GM12878 (cell line): ENCODE results near the gene PNPLA8. TPM values are rescaled to one million over a fixed set of nuclear protein-coding genes. Genes with fewer than 3 reads are reported as not detected.

Experiments used
- ATAC-seq: fragments of 200-7000 bp; cut with Tn5 transposase; 3 replicates; pipeline ENCODE4 v1.9.1; 2020; ENCODE audit warnings: mild to moderate bottlenecking, moderate library complexity
- BruUV-seq: library from RNA; stranded (reverse); fragments of 400-500 nt; replicated peaks from 2 replicates; lab custom pipeline; 2021; lab: Mats Ljungman, UMichigan
- CTCF ChIA-PET: fragments of 300-600 bp; sonication (Branson Sonifier 250); formaldehyde crosslinking; extraction: SDS; loops from one replicate; lab custom pipeline; 2021; ENCODE audit warnings: inconsistent platforms; lab: Yijun Ruan, JAX
- POLR2A ChIA-PET: fragments of 350-600 bp; formaldehyde crosslinking; extraction: SDS; loops from one replicate; lab custom pipeline; 2021; ENCODE audit warnings: inconsistent platforms; lab: Charles Lee
- RAD21 ChIA-PET: fragments of 300-600 bp; sonication (Branson Sonifier 250); formaldehyde crosslinking; loops from one replicate; lab custom pipeline; 2023; ENCODE audit warnings: antibody characterized with exemption; ENCODE audit not compliant: unreplicated experiment; lab: Charles Lee
- SMC1A ChIA-PET: fragments of 300-600 bp; sonication (Branson Sonifier 250); formaldehyde crosslinking; loops from one replicate; lab custom pipeline; 2023; ENCODE audit not compliant: unreplicated experiment, uncharacterized antibody; lab: Charles Lee
- DNase-seq: peaks from one replicate; pipeline ENCODE4 v3.0.0-alpha.2; 2011; ENCODE audit warnings: low read depth, low spot score
- FAIRE-seq: peaks from 3 replicates; lab custom pipeline; 2011; peaks lifted over from hg19 to GRCh38; lab: Jason Lieb, UNC
- H2AFZ ChIP-seq: 2 replicates; pipeline ENCODE4 v1.6.0; 2011; ENCODE audit warnings: low read depth, low read length, control low read depth; ENCODE audit not compliant: control insufficient read depth
- H3K27ac ChIP-seq: 2 replicates; pipeline ENCODE4 v1.5.1; 2011; ENCODE audit warnings: control low read depth; ENCODE audit not compliant: control insufficient read depth, insufficient read depth
- H3K27me3 ChIP-seq, 2 experiments: replicated peaks in 1 of 2; 2 replicates each; pipeline versions ENCODE4 v1.6.0 to v1.6.1; 2011; ENCODE audit warnings: low read length in 1 of 2; ENCODE audit not compliant: control insufficient read depth in 2 of 2, insufficient read depth in 2 of 2
- H3K36me3 ChIP-seq, 2 experiments: 2 replicates each; pipeline ENCODE4 v1.5.1; 2011; ENCODE audit warnings: low read length in 1 of 2; ENCODE audit not compliant: control insufficient read depth in 2 of 2, insufficient read depth in 2 of 2
- H3K4me1 ChIP-seq: 2 replicates; pipeline ENCODE4 v1.6.1; 2011; ENCODE audit warnings: mild to moderate bottlenecking, low read length, moderate library complexity, mixed read lengths; ENCODE audit not compliant: control insufficient read depth, insufficient read depth
- H3K4me2 ChIP-seq: 2 replicates; pipeline ENCODE4 v1.6.0; 2011; ENCODE audit warnings: control low read depth; ENCODE audit not compliant: control insufficient read depth, insufficient read depth
- H3K4me3 ChIP-seq: fragments of 200-600 bp; sonication (generic); 2 replicates; pipeline ENCODE4 v1.5.1; 2016
- H3K79me2 ChIP-seq: 2 replicates; pipeline ENCODE4 v1.6.0; 2011; ENCODE audit warnings: low read length; ENCODE audit not compliant: control insufficient read depth, insufficient read depth
- H3K9ac ChIP-seq: 2 replicates; pipeline ENCODE4 v1.8.0; 2011; ENCODE audit warnings: low read length, control low read depth, mixed read lengths; ENCODE audit not compliant: control insufficient read depth, insufficient read depth
- H3K9me3 ChIP-seq: replicated peaks from 3 replicates; pipeline ENCODE4 v1.5.1; 2011; ENCODE audit warnings: mild to moderate bottlenecking, low read length; ENCODE audit not compliant: control insufficient read depth, insufficient read depth
- H4K20me1 ChIP-seq: 2 replicates; pipeline ENCODE4 v1.6.0; 2011; ENCODE audit not compliant: control insufficient read depth, insufficient read depth
- ASH2L ChIP-seq: fragments of 300-600, 200-600 bp; sonication (generic); IDR thresholded peaks from 2 replicates; pipeline ENCODE4 v1.6.1; 2017; ENCODE audit warnings: low read depth, mild to moderate bottlenecking, borderline replicate concordance
- BHLHE40 ChIP-seq, 2 experiments: fragments of 450-650 bp in 1 of 2; IDR thresholded peaks; 2 replicates each; pipeline ENCODE4 v1.6.1; 2011 to 2017; ENCODE audit warnings: low read depth in 2 of 2, borderline replicate concordance in 1 of 2, improper control_type of control experiment in 1 of 2, low read length in 1 of 2, mild to moderate bottlenecking in 1 of 2
- PAX8 ChIP-seq: fragments of 450-650 bp; IDR thresholded peaks from 2 replicates; pipeline ENCODE4 v1.6.1; 2017; ENCODE audit warnings: mild to moderate bottlenecking, moderate library complexity
- POLR2AphosphoS2 ChIP-seq: IDR thresholded peaks from 2 replicates; pipeline ENCODE4 v1.6.1; 2011; ENCODE audit warnings: low read depth, mild to moderate bottlenecking, low read length, improper control_type of control experiment, moderate library complexity
- POLR2AphosphoS5 ChIP-seq: IDR thresholded peaks from 2 replicates; pipeline ENCODE4 v1.6.1; 2011; ENCODE audit warnings: mild to moderate bottlenecking, low read length, inconsistent platforms
- RAD51 ChIP-seq: fragments of 450-650 bp; IDR thresholded peaks from 2 replicates; pipeline ENCODE4 v1.6.1; 2016; ENCODE audit warnings: moderate library complexity, mild to moderate bottlenecking, inconsistent platforms
- SUZ12 ChIP-seq: fragments of 200-600 bp; sonication (generic); IDR thresholded peaks from one replicate; pipeline ENCODE4 v1.6.1; 2018; ENCODE audit warnings: antibody characterized with exemption, mild to moderate bottlenecking; ENCODE audit not compliant: unreplicated experiment
- WGBS: methylation state at CpG from one replicate; pipeline ENCODE4 v1.1.6; 2016; ENCODE audit warnings: low lambda C conversion rate; ENCODE audit not compliant: insufficient replicate concordance, insufficient coverage; ENCODE audit errors: missing lambda C conversion rate; 5-methylcytosine and 5-hydroxymethylcytosine counted together
- in situ Hi-C: fragments of 300-500 bp; cut with MboI; formaldehyde crosslinking; loops from 9 replicates; pipeline ENCODE4 v1.14.3; 2018; ENCODE audit warnings: mixed read lengths
- intact Hi-C: fragments of 100-400 bp; cut with micrococcal nuclease; formaldehyde crosslinking; loops from one replicate; pipeline ENCODE4 v1.14.2; 2022; ENCODE audit not compliant: unreplicated experiment
- polyA plus RNA-seq, 11 experiments: library from polyadenylated mRNA; depleted of rRNA in 4 of 11; unstranded in 6 of 11; stranded (reverse) in 5 of 11; fragments of >200 nt; fragmentation: Nextera tagmentation in 4 of 11; fragmentation: Illumina TruSeq in 1 of 11; extraction: Ambion mirVana in 4 of 11; extraction: Trizol in 1 of 11; gene quantifications; 1 replicate in 1 of 11; 2 replicates in 10 of 11; pipeline versions ENCODE4 v1.2.1 to v1.2.3, GENCODE V29; 2011 to 2016; ENCODE audit warnings: inconsistent platforms in 2 of 11, missing spikeins in 2 of 11, low read depth in 1 of 11
- total RNA-seq, 4 experiments: library from RNA; depleted of rRNA in 3 of 4; stranded (reverse); fragments of >200 nt in 3 of 4; fragmentation: Illumina TruSeq in 1 of 4; extraction: Trizol in 1 of 4; gene quantifications; 2 replicates each; pipeline versions ENCODE4 v1.2.1 to v1.2.3, GENCODE V29; 2013 to 2021
- TF ChIP-seq, protein P1 (sequence below): fragments of 450-650 bp; IDR thresholded peaks from 2 replicates; pipeline ENCODE4 v1.6.1; 2017; ENCODE audit warnings: mild to moderate bottlenecking

The PNPLA8 gene
- total and polyA plus RNA-seq, 10 of the 15 experiments (the other 5 are each of a cell fraction or from before 2014, with no cell fraction given), result 8.0 to 16.3 (median 12.2) TPM

DNA sequence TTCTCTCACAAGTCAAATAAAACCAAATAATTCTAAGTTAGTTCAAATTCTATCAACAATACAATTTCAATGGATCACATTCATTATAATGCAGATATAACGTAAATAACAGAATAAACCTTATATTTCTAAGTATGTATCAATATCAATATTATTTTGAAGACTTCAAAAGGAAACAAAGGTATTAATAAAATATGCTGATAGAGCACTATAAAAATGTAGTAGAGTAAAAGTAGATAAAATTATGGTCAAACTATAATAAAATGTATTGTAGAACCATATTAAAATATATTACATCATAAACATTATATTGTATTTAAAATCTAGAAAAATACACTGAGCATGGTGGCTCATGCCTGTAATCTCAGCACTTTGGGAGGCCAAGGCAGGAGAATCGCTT, 46.2 kb downstream of the PNPLA8 start (continued):
- TF ChIP-seq POLR2AphosphoS2, result no peak
- no peak for TF ChIP-seq BHLHE40 (IDR thresholded peaks at IDR 0.05; ENCODE audit: borderline replicate concordance in 1 of 2, low read depth in 2 of 2, low read length in 1 of 2)

DNA sequence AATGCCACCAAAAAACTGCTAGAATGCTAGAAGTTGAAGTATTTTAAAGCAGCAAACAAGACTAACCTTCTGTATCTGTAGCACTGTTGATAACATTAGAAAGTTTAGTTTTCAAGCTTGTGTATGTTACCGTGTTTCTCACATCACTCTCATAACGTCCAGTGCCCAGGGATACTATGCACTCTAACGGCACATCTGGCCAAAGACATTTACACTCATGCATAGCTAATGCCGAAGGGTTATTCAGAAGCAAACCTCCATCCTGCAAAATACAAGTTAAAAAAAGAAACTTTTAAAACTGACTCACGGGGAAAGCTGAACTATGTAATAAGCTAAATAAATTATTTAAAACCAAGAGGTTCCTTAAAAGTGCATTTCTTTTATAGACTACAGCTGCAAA, 46.8 kb downstream of the PNPLA8 start:
- Histone ChIP-seq H3K9ac (no peak overlapping the region), H3K27ac (no peak overlapping the region), H3K27me3 (no peaks in the 10 kb centered on the region), H3K9me3 (no peaks in the 10 kb centered on the region), H3K79me2 (no peaks in the 10 kb centered on the region), H2AFZ (no peak overlapping the region), H3K4me1 (no peaks in the 10 kb centered on the region), H3K4me2 (no peak overlapping the region), H4K20me1 (no peaks in the 10 kb centered on the region), H3K36me3 (no peaks in the 10 kb centered on the region), H3K4me3 (no peak overlapping the region)
- ChIA-PET CTCF (interaction anchor here (0.7 to 1.2 kb wide), 3 partner anchors 18 to 106 kb away, joined by 3 read pairs; no protein-coding TSS in a partner anchor), SMC1A (interaction anchor here (1.6 kb wide), 2 partner anchors 11 to 18 kb away, joined by 5 read pairs; no protein-coding TSS in a partner anchor), RAD21 (interaction anchor here (1.8 kb wide), 1 partner anchor 18 kb away, joined by 5 read pairs; no protein-coding TSS in a partner anchor), POLR2A (no interaction called here)
- in situ Hi-C loops, result no loop called here
- ATAC-seq (no peak), FAIRE-seq (no peak), DNase-seq (no peak)
- WGBS, result 66% methylated on average over 5 of the region's 5 CpGs
- no peak for TF ChIP-seq POLR2AphosphoS5
- no peak for TF ChIP-seq PAX8
- TF ChIP-seq, protein P1, sequence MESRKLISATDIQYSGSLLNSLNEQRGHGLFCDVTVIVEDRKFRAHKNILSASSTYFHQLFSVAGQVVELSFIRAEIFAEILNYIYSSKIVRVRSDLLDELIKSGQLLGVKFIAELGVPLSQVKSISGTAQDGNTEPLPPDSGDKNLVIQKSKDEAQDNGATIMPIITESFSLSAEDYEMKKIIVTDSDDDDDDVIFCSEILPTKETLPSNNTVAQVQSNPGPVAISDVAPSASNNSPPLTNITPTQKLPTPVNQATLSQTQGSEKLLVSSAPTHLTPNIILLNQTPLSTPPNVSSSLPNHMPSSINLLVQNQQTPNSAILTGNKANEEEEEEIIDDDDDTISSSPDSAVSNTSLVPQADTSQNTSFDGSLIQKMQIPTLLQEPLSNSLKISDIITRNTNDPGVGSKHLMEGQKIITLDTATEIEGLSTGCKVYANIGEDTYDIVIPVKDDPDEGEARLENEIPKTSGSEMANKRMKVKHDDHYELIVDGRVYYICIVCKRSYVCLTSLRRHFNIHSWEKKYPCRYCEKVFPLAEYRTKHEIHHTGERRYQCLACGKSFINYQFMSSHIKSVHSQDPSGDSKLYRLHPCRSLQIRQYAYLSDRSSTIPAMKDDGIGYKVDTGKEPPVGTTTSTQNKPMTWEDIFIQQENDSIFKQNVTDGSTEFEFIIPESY, result no peak
- TF ChIP-seq RAD51, result no peak
- TF ChIP-seq ASH2L, result no peak
- no peak for TF ChIP-seq SUZ12
- no TSS peak for BruUV-seq
- intact Hi-C loops, result no loop called here
